GM12865 (cell line): ENCODE measurements around the gene DEFB113.

Experiments used
- DNase-seq: peaks from one replicate; pipeline ENCODE4 v3.0.0; 2010; ENCODE audit warnings: low read depth
- H3K4me3 ChIP-seq: 2 replicates; pipeline ENCODE4 v1.5.1; 2011; ENCODE audit warnings: mild to moderate bottlenecking, low read depth, low read length, control low read depth
- TF ChIP-seq, protein P1 (sequence below): IDR thresholded peaks from 2 replicates; pipeline ENCODE4 v1.5.1; 2011; ENCODE audit warnings: low read length, control low read depth, low read depth, inconsistent platforms; ENCODE audit not compliant: insufficient read depth; ENCODE audit errors: missing control alignments

Gene DEFB113

DNA sequence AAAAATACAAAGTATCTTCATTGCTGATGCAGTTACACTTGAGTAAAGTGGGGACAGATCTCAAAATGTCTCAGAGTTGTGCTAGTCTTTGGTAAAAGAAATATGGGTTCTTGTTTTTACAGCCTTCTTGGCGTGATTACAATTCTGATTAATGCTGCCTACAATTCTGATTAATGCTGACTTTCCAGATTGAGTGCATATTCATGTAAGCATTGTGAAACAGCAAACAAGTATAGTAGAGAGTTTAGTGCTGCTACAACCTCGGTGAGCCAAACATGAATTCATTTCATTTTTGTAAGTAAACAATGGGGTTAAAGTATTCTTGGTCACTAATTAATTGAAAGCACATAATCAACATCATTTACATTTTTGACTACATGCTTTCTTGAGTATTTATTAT is at the start of gene DEFB113:
DEFB113 (minus strand) TSS at position 21 of the 400 bp plus-strand sequence; CDS start at position 21, 0 bp downstream.
- H3K4me3 ChIP-seq = no peak within 1 kb of the TSS
- TF ChIP-seq, protein P1, sequence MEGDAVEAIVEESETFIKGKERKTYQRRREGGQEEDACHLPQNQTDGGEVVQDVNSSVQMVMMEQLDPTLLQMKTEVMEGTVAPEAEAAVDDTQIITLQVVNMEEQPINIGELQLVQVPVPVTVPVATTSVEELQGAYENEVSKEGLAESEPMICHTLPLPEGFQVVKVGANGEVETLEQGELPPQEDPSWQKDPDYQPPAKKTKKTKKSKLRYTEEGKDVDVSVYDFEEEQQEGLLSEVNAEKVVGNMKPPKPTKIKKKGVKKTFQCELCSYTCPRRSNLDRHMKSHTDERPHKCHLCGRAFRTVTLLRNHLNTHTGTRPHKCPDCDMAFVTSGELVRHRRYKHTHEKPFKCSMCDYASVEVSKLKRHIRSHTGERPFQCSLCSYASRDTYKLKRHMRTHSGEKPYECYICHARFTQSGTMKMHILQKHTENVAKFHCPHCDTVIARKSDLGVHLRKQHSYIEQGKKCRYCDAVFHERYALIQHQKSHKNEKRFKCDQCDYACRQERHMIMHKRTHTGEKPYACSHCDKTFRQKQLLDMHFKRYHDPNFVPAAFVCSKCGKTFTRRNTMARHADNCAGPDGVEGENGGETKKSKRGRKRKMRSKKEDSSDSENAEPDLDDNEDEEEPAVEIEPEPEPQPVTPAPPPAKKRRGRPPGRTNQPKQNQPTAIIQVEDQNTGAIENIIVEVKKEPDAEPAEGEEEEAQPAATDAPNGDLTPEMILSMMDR = no peak

DNA sequence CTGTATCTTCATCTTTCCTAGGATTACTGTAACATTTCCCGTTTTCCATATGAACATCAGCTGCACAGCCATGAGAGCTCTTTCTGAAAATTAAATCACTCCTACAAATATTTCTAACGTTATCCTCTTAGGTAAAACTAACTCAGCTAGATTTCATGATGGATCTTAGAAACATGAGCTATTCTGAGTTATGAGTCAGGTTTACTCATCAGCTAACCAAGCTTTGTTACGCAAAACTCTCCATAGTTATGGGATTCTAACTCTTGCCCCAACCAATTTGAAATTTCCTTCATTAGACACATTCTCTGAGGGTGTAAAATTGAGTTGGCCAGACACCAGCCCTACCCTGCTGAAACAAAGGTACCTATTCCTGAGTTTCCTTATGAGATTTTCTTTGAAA is 38.4 kb upstream of the DEFB113 start:
- TF ChIP-seq, protein P1 = no peak
- no peak for DNase-seq
- H3K4me3 ChIP-seq = no peak overlapping the region

More for the DNA sequence above, at the start of gene DEFB113:
- DNase-seq = no peak

- DNase-seq = no peak
- TF ChIP-seq, protein P1 = no peak
- H3K4me3 ChIP-seq = no peak overlapping the region
These were observed 33.7 kb upstream of the DEFB113 start for GRCh38 chr6:50003139-50003538.

DNA sequence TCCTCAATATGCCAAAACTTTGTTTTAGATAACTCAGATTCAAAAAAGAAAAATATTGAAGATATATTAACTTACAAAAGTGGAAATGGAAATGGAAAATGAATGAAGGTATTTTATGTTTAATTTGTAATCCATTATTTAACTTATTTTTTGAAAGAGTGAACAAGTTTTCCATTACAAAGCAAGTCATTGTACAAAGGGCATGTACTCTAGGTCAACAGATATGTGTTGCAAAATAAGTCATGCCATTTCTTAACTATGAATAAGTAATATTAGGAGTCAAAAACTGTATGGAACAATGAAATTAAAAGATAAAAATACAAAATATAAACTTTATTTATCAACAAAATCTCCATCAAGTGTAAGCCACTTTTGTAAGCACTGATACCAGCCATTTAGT is 25.9 kb upstream of the DEFB113 start:
- DNase-seq = no peak
- TF ChIP-seq, protein P1 = no peak

GRCh38 chr6:49988900-49989299 is 19.5 kb upstream of the DEFB113 start:
- no peak for DNase-seq
- TF ChIP-seq, protein P1 = no peak
- H3K4me3 ChIP-seq = no peak overlapping the region

More for the DNA sequence above, 25.9 kb upstream of the DEFB113 start:
- H3K4me3 ChIP-seq = no peak overlapping the region

DNA sequence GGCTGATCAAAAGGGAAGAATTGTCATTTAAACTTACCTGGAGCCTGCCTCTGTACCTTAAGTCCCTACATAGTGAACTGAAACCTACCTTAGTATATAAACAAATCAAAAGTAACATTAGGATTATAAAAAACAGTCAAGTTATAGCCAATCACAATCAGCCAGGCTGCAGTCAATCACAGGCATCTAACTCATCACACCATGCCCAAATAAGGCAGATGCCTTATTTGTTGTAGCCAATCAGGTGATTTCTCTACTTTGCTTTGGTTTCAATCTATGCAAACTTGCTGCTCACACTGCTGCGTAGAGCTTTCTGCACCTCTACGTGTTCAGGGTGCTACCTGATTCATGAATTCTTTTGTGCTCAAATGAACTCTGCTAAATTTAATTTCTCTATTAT is 18.3 kb upstream of the DEFB113 start:
- TF ChIP-seq, protein P1 = no peak
- no peak for DNase-seq
- H3K4me3 ChIP-seq = no peak overlapping the region

DNA sequence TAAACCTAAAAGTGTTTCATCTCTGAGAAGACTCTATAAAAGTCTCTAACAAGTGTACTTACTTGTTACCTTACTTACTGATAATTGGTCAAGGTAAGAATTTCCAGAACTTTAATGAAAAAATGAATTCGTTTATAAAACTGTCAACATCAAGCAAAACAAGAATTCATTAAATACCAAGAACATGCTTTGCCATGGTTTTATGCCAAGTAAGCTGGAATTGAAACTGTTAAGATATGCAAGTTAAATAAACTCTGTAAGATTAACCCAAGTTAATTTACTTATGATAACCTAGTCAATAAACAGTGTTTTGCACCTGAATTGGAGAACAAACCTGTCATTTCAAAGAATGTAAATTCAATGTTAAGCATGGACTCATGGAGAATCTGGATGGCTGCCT is 17.1 kb upstream of the DEFB113 start:
- H3K4me3 ChIP-seq = no peak overlapping the region
- TF ChIP-seq, protein P1 = no peak
- no peak for DNase-seq
